ENCODE measurements around the gene CYSLTR2.
"Not testable (repeated sequence)": the region's sequence is repeated elsewhere in the genome, so short reads cannot be mapped to it uniquely, and the experiment has no call there.

CYSLTR2 gene

GRCh38 chr13:48693998-48694397 is 40.3 kb downstream of the CYSLTR2 start:
- no peak for DNase-seq (ENCODE audit: low read depth)
- TF ChIP-seq, protein P1, sequence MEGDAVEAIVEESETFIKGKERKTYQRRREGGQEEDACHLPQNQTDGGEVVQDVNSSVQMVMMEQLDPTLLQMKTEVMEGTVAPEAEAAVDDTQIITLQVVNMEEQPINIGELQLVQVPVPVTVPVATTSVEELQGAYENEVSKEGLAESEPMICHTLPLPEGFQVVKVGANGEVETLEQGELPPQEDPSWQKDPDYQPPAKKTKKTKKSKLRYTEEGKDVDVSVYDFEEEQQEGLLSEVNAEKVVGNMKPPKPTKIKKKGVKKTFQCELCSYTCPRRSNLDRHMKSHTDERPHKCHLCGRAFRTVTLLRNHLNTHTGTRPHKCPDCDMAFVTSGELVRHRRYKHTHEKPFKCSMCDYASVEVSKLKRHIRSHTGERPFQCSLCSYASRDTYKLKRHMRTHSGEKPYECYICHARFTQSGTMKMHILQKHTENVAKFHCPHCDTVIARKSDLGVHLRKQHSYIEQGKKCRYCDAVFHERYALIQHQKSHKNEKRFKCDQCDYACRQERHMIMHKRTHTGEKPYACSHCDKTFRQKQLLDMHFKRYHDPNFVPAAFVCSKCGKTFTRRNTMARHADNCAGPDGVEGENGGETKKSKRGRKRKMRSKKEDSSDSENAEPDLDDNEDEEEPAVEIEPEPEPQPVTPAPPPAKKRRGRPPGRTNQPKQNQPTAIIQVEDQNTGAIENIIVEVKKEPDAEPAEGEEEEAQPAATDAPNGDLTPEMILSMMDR (conservative IDR thresholded peaks at IDR 0.05; ENCODE audit: control insufficient read depth, insufficient read depth, low read depth, low read length): no peak

GRCh38 chr13:48695776-48696175 is 42.0 kb downstream of the CYSLTR2 start:
- no peak overlapping the region for H3K4me3 ChIP-seq (ENCODE audit: control insufficient read depth, low read depth, low read length)
- TF ChIP-seq, protein P1 (conservative IDR thresholded peaks at IDR 0.05; ENCODE audit: control insufficient read depth, insufficient read depth, low read depth, low read length): no peak
- DNase-seq (ENCODE audit: low read depth): no peak

More at GRCh38 chr13:48693998-48694397, 40.3 kb downstream of the CYSLTR2 start:
- H3K4me3 ChIP-seq (ENCODE audit: control insufficient read depth, low read depth, low read length): no peak overlapping the region

GRCh38 chr13:48696676-48697075 is 42.9 kb downstream of the CYSLTR2 start:
- DNase-seq (ENCODE audit: low read depth): not testable (repeated sequence)

GRCh38 chr13:48707405-48707804 is 53.7 kb downstream of the CYSLTR2 start:
- TF ChIP-seq, protein P1 (conservative IDR thresholded peaks at IDR 0.05; ENCODE audit: control insufficient read depth, insufficient read depth, low read depth, low read length): no peak
- DNase-seq (ENCODE audit: low read depth): no peak
- H3K4me3 ChIP-seq (ENCODE audit: control insufficient read depth, low read depth, low read length): no peak overlapping the region

More at GRCh38 chr13:48696676-48697075, 42.9 kb downstream of the CYSLTR2 start:
- H3K4me3 ChIP-seq (ENCODE audit: control insufficient read depth, low read depth, low read length): not testable (repeated sequence)

GRCh38 chr13:48708764-48709163 is 55.0 kb downstream of the CYSLTR2 start:
- TF ChIP-seq, protein P1 (conservative IDR thresholded peaks at IDR 0.05; ENCODE audit: control insufficient read depth, insufficient read depth, low read depth, low read length): no peak
- no peak for DNase-seq (ENCODE audit: low read depth)
- no peak overlapping the region for H3K4me3 ChIP-seq (ENCODE audit: control insufficient read depth, low read depth, low read length)

DNA sequence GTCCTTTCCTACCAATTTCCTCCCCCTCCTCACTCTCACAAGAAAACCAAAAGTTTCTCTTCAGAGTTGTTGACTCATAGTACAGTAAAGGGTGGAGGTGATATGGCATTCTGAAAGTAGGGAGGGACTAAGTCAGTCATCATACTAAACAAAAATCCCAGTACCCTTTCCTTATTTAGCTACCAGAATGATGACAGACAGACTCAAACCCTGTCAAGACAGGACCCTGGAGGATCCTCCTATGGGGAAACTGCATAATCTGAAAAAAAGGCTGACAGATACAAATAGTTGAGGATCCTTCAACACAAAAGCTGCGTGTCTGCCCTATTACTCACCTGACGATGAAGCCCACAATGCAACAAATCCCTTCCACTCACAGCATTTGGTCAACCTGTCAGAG is 55.5 kb downstream of the CYSLTR2 start:
- TF ChIP-seq, protein P1 (conservative IDR thresholded peaks at IDR 0.05; ENCODE audit: control insufficient read depth, insufficient read depth, low read depth, low read length): no peak
- no peak for DNase-seq (ENCODE audit: low read depth)
- H3K4me3 ChIP-seq (ENCODE audit: control insufficient read depth, low read depth, low read length): no peak overlapping the region

DNA sequence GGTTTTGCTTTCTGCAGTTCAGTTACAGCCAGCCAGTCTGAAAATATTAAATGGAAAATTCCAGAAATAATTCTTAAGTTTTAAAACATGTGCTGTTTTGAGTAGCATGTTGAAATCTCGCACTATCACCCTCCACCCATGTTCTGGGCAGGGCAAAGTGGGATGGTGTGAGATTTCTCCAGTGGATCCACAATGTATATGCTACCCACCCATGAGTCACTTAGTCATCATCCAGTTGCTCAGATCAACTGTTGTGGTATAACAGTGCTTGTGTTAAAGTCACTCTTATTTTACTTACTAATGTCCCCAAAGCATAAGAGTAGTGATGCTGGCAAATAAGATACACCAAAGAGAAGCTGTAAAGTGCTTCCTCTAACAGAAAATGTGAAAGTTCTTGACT is 56.4 kb downstream of the CYSLTR2 start:
- TF ChIP-seq, protein P1 (conservative IDR thresholded peaks at IDR 0.05; ENCODE audit: control insufficient read depth, insufficient read depth, low read depth, low read length): no peak
- no peak for DNase-seq (ENCODE audit: low read depth)
- H3K4me3 ChIP-seq (ENCODE audit: control insufficient read depth, low read depth, low read length): no peak overlapping the region
